Subcutaneous adipose tissue (tissue), 4 donors: Measurements from ENCODE around the gene CSAD. TPM values are rescaled to one million over a fixed set of nuclear protein-coding genes. Genes with fewer than 3 reads are reported as not detected.

ENCODE experiments used
- CTCF ChIP-seq: fragments of 450-650 bp; IDR thresholded peaks from one replicate; pipeline ENCODE4 v1.5.1; 2016; ENCODE audit warnings: low read depth, mild to moderate bottlenecking, control low read depth, antibody characterized with exemption, moderate library complexity
- total RNA-seq, 4 donors: library from RNA; depleted of rRNA; stranded (reverse); fragments of >200 nt; gene quantifications; one replicate each; pipeline ENCODE4 v1.1.0, GENCODE V29; 2016

The CSAD gene
- total RNA-seq, 4 donors from 2014 or later: 63.7 to 215 (median 101) TPM

DNA sequence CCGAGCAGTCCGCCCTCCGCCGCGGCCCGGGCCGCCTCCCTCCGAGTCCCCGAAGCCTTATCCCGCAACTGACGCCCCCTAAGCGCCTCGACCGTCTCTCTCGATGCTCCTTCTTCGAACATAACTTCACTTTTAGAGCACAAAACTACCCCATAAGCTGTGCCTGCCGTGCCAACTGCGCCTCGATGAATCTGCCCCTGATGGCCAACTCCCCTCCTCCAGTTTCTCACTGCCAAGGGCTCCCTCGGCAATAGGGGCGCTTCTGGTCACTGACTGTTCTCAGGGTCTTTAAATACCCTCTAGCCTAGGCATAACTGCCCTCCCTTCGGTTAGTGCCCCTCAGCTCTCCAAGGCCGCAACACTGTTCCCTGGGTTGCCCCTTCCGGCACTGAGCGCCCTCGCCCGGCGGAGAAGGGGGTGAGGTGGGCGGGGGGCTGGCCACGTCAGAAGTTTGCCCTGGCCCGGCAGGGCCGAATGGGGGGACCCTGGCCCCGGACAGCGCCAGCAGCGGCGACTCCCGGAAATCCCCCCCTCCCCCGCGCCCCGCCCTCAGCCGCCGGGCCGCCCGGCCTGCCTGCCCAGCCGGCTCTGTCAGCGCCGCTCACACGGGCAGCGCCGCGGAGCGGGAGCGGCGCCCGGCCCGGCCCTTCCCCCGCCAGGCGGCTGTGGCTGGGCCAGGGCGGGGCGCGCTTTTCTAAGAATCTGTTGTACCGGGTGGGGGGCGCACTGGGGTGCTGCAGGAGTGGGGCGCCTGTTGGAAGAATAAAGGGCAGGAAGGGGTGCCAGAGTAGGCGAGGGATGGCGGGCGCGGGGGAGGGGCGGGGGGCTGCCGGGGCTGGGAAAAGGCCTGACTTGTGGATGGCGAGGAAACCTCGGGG, 40.7 kb upstream of the CSAD start:
- no peak for TF ChIP-seq CTCF

DNA sequence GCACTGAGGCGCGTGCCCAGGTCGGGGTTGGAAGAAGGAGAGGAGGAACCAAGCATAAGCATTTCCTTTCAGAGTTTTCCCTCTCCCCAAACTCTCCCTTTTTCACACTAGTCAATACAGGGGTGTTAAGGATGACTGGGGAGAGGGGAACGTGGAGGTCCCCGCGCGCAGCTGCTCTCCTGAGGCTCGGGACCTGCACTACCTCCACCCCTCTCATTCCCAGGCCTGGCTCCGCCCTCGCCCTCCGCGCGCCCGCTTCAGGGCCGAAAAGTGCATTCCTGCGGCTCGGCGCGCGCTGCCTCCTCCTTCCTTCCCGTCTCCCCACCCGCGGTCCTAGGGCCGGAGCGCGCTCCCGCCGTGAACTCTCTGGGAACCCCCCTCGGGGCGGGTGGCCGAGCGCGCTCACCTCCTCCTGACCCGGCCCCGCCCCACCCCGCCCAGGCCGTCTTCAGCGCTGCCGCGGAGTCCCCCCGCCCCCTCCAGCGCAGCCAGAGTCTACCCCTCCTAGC, 40.0 kb upstream of the CSAD start:
- TF ChIP-seq CTCF: no peak

DNA sequence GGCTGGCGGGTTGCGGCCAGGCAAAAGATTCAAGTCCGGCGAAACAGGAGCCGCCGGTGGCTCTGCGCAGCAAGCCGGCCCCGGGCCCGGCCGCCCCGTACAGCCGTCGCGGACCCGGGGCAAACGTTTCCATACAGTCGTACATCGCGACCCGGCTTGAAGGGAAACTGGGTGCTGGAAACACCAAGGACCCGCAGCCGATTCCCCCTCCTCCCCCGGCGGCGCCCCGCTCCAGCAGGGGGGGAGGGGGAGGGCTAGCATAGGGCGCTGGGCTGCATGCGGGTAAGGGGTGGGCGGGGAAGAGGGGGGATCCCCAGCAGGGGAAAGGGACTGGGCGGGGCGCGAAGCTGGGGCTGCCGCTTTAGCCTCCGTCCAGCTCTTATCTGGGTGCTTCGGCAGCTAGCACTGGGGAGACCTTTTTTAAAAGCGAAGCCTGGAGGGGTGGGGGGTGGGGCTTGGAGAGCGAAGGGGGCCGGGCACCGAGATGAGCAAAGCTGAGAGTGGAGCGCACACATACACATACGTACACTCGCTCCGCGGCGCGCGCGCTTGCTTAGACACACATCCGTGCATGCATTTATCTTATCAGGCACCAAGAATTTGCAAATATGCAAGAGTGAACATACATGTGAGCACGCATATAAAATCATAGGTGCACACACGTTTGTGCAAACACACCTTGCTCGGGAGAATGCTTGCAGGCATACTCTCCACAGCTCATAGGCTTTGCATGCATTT, 39.4 kb upstream of the CSAD start:
- no peak for TF ChIP-seq CTCF

GRCh38 chr12:53219292-53219955, 38.7 kb upstream of the CSAD start:
- TF ChIP-seq CTCF: no peak

DNA sequence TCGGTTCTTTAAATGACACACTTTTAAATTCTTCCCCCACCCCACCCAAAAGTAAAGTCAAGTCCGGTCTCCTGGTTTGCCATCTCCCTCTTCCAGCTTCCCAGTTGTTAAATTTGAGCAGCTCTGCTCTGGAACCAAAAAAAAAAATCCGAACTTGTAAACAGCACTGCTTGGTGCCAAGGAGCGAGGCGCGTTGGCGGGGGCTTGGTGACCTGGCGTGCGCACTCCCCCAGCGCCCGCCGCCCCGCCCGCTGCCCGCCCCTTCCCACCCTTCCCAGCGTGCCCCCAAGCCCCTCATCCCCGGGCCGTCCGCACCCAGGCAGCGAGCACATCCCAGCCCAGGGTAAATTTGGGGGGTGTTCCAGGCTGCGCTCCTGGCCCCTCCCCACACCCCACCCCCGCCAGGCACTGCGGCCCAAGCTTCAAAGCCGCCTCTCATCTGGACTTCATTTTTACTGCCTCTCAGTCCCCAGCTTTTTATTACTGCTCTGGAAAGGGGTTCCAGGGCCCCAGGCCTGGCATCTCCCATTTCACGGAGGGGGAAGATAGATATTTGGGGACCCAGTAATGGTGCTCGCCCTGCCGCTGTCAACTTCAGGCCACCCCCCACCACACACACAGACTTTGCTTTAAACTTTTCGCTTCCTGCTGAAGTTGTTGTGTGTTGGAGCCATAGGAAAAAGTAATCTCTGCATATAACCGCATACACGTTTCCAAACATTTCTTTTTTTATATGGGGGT, 38.0 kb upstream of the CSAD start:
- no peak for TF ChIP-seq CTCF

- no peak for TF ChIP-seq CTCF
Measured at GRCh38 chr12:53217931-53218307, 37.2 kb upstream of the CSAD start.
